A673 (cell line): Measurements from ENCODE around the gene ARHGEF19. TPM values are rescaled to one million over a fixed set of nuclear protein-coding genes. Genes with fewer than 3 reads are reported as not detected.

ENCODE experiments used
- BruUV-seq: library from RNA; stranded (reverse); fragments of 400-500 nt; replicated peaks from 2 replicates; lab custom pipeline; 2021; lab: Mats Ljungman, UMichigan
- CTCF ChIA-PET: fragments of 300-600 bp; sonication (Branson Sonifier 250); formaldehyde crosslinking; loops from one replicate; lab custom pipeline; 2022; ENCODE audit warnings: antibody characterized with exemption; lab: Charles Lee
- POLR2A ChIA-PET: fragments of 300-600 bp; sonication (Branson Sonifier 250); formaldehyde crosslinking; loops from one replicate; lab custom pipeline; 2022; ENCODE audit warnings: antibody characterized with exemption; ENCODE audit not compliant: low non-redundant PET; lab: Charles Lee
- DNase-seq: peaks from one replicate; pipeline ENCODE4 v3.0.0-alpha.2; 2015; ENCODE audit warnings: low spot score
- H3K27ac ChIP-seq: fragments of 200-600 bp; sonication (generic); 2 replicates; pipeline ENCODE4 v1.5.1; 2016; ENCODE audit warnings: mixed run types, low read depth, mild to moderate bottlenecking, mixed read lengths, antibody characterized with exemption, low read length; ENCODE audit not compliant: poor library complexity, severe bottlenecking
- H3K27me3 ChIP-seq: fragments of 200-600 bp; sonication (generic); replicated peaks from 2 replicates; pipeline ENCODE4 v1.6.1; 2017; ENCODE audit warnings: mixed run types, low read depth, mild to moderate bottlenecking, mixed read lengths, antibody characterized with exemption, low read length; ENCODE audit not compliant: insufficient read depth, poor library complexity
- H3K36me3 ChIP-seq: fragments of 200-600 bp; sonication (generic); 2 replicates; pipeline ENCODE4 v1.6.1; 2016; ENCODE audit warnings: mixed run types, mild to moderate bottlenecking, mixed read lengths, antibody characterized with exemption, low read length; ENCODE audit not compliant: insufficient read depth, poor library complexity, severe bottlenecking
- H3K4me1 ChIP-seq: fragments of 200-600 bp; sonication (generic); 2 replicates; pipeline ENCODE4 v1.6.1; 2017; ENCODE audit warnings: mixed run types, mild to moderate bottlenecking, mixed read lengths, antibody characterized with exemption, low read length; ENCODE audit not compliant: insufficient read depth, poor library complexity, severe bottlenecking
- H3K4me3 ChIP-seq: fragments of 200-600 bp; sonication (generic); 2 replicates; pipeline ENCODE4 v1.5.1; 2016; ENCODE audit warnings: low read depth, mixed run types, mild to moderate bottlenecking, mixed read lengths, low read length; ENCODE audit not compliant: poor library complexity, severe bottlenecking
- H3K9me3 ChIP-seq: fragments of 200-600 bp; sonication (generic); 2 replicates; pipeline ENCODE4 v1.6.1; 2016; ENCODE audit warnings: mixed run types, low read depth, mild to moderate bottlenecking, mixed read lengths, antibody characterized with exemption, low read length; ENCODE audit not compliant: poor library complexity, severe bottlenecking
- EZH2 ChIP-seq: fragments of 200-600 bp; sonication (generic); IDR thresholded peaks from 2 replicates; pipeline ENCODE4 v1.6.1; 2017; ENCODE audit warnings: borderline replicate concordance, low read depth, mild to moderate bottlenecking, mixed read lengths, antibody characterized with exemption, low read length; ENCODE audit not compliant: poor library complexity, severe bottlenecking
- intact Hi-C: fragments of 100-400 bp; cut with micrococcal nuclease; formaldehyde crosslinking; loops from one replicate; pipeline ENCODE4 v1.10.0; 2022; ENCODE audit not compliant: unreplicated experiment
- total RNA-seq: library from RNA; stranded (reverse); gene quantifications from 2 replicates; pipeline ENCODE4 v1.2.3, GENCODE V29; 2021
- TF ChIP-seq, protein P1 (sequence below): fragments of 300-800, 200-600 bp; sonication (generic); conservative IDR thresholded peaks from 2 replicates; pipeline ENCODE4 v1.5.1; 2017; ENCODE audit warnings: low read depth, mild to moderate bottlenecking, antibody characterized with exemption, low read length, moderate library complexity, mixed read lengths

The ARHGEF19 gene
- total RNA-seq, 1 experiment from 2014 or later: 5.2 TPM

DNA sequence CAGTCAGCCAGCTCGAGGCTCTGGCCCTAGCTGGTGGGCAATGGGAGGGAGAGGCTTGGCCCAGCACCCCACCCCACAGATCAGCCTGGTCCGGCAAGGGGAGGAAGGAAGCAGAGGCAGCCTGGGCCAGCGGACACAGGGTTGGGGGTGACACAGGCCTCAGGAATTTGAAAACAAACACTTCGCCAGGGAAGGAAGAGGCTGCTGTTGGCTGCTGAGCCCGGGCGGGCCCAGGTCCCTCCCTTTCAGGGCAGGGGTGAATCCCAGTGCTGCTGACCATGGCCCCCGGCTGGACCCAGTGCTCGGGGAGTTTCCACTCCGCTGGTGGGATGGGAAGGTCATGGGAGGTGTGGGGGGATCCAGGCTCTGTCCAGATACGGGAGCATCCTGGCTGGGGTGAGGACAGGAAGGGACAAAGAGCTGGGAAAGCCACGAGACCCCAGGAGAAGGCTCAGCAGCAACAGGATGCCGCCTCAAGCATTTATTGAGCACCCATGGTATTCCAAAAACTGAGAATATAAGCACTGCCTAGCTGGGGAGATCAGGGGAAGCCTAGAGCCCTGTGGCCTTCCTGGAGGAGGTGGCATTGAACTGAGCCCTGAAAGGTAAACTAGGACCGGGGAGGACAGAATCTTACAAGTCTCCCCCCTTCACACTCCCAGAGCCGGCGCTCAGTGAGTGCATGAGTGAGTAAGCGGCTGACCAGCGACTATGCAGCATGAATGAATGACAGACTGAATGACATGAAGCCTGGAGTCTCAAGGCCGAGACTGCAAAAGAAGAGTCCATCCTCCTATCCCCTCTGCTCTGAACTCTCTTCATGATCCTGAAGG, 30.3 kb downstream of the ARHGEF19 start:
- Histone ChIP-seq H3K4me1 (no peaks in the 10 kb centered on the region), H3K9me3 (no peaks in the 10 kb centered on the region), H3K27ac (no peak overlapping the region), H3K36me3 (no peaks in the 10 kb centered on the region), H3K27me3 (no peaks in the 10 kb centered on the region), H3K4me3 (no peak overlapping the region)
- intact Hi-C loops: no loop called here
- no peak for DNase-seq
- TF ChIP-seq, protein P1, sequence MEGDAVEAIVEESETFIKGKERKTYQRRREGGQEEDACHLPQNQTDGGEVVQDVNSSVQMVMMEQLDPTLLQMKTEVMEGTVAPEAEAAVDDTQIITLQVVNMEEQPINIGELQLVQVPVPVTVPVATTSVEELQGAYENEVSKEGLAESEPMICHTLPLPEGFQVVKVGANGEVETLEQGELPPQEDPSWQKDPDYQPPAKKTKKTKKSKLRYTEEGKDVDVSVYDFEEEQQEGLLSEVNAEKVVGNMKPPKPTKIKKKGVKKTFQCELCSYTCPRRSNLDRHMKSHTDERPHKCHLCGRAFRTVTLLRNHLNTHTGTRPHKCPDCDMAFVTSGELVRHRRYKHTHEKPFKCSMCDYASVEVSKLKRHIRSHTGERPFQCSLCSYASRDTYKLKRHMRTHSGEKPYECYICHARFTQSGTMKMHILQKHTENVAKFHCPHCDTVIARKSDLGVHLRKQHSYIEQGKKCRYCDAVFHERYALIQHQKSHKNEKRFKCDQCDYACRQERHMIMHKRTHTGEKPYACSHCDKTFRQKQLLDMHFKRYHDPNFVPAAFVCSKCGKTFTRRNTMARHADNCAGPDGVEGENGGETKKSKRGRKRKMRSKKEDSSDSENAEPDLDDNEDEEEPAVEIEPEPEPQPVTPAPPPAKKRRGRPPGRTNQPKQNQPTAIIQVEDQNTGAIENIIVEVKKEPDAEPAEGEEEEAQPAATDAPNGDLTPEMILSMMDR: no peak
- no peak for TF ChIP-seq EZH2
- CTCF ChIA-PET: no interaction called here
- POLR2A ChIA-PET: no interaction called here
- BruUV-seq: no TSS peak

DNA sequence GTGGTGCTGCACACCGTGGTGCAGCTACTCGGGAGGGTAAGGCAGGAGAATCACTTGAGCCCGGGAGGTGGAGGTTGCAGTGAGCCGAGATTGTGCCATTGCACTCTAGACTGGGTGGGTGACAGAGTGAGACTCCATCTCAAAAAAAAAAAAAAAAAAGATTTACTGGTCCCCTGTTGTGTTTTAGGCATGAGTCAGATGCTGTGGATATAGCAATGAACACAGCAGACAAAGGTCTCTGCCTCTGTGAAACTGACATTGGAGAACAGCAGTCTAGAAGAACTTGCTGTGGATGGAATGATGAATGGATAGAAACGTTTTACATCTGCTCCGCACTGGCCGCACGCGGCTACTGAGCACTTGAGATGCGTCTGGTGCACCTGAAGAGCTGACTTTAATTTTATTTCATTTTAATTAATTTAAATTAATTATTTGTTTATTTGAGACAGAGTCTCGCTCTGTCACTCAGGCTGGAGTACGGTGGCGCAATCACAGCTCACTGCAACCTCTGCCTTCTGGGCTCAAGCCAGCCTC, 32.1 kb downstream of the ARHGEF19 start:
- no TSS peak for BruUV-seq
- H3K27me3 ChIP-seq: no peaks in the 10 kb centered on the region
- H3K4me1 ChIP-seq: peaks cover 16% of the 10 kb centered on the region
- H3K27ac ChIP-seq: no peak overlapping the region
- no peak for TF ChIP-seq EZH2
- TF ChIP-seq, protein P1: no peak
- ChIA-PET POLR2A (no interaction called here), CTCF (interaction anchor here (1.4 kb wide), 1 partner anchor 101 kb away, joined by 8 read pairs; no protein-coding TSS in a partner anchor)
- DNase-seq: peak; percentile 54
- H3K9me3 ChIP-seq: no peaks in the 10 kb centered on the region
- H3K36me3 ChIP-seq: no peaks in the 10 kb centered on the region
- intact Hi-C loops: no loop called here
- H3K4me3 ChIP-seq: no peak overlapping the region

DNA sequence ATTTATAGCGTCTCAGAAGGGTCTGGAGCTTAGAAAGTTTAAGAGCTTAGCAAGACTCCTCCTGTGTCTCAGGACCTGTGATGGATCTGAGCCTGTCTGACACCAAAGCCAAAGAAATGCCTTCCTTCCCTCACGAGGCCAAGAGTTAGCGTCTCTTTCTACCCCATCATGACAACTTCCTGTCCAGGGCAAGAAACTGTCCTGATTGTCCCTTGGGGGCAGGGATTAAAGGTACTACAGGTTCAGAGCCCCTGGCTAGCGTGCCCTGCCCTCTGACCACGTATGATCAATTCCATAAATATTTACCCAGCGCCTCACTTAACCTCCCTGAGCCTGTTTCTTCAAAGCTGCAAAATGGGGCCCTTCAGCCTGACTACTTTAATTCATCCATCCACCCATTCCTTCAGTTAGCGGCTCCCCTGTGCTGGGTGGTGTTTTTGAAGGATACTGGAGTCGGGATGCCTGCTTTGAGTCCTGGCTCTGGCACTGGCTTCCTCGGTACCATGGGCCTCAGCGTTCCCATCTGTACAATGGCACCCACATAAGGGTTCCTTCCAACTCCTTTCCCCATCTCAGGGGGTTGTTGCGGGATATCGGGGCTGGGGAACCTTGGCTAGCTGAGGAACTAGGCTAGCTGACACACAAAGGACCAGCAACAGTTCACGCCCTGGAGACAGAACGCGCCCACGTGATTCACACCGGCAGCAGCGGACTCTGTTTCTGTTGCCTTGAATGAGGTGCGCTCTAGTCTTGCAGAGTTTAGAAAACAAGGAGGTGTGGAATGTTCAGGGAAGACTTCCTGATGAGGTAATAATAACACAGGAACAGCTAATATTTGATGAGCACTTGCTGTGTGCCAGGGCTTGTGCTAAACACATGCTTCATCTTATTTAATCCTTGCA, 33.6 kb downstream of the ARHGEF19 start:
- intact Hi-C loops: no loop called here
- Histone ChIP-seq H3K4me3 (no peak overlapping the region), H3K9me3 (no peaks in the 10 kb centered on the region), H3K36me3 (no peaks in the 10 kb centered on the region), H3K4me1 (peaks cover 25% of the 10 kb centered on the region), H3K27me3 (no peaks in the 10 kb centered on the region), H3K27ac (no peak overlapping the region)
- BruUV-seq: no TSS peak
- CTCF ChIA-PET: no interaction called here
- no peak for TF ChIP-seq EZH2
- TF ChIP-seq, protein P1: no peak
- POLR2A ChIA-PET: no interaction called here
- no peak for DNase-seq
